Esophagus (tissue), 2 donors: Measurements from ENCODE around the gene BAX. TPM values are rescaled to one million over a fixed set of nuclear protein-coding genes. Genes with fewer than 3 reads are reported as not detected.

Experiments used
- H3K27ac ChIP-seq, 2 donors: one replicate each; pipeline ENCODE4 v1.5.1; 2013; ENCODE audit warnings: low read depth in 2 of 2, mild to moderate bottlenecking in 2 of 2, inconsistent platforms in 1 of 2, low read length in 1 of 2, moderate library complexity in 1 of 2
- H3K27me3 ChIP-seq, 2 donors: one replicate each; pipeline ENCODE4 v1.6.1; 2013; ENCODE audit warnings: low read length in 2 of 2, control low read depth in 1 of 2, mild to moderate bottlenecking in 1 of 2; ENCODE audit not compliant: insufficient read depth in 2 of 2, control insufficient read depth in 1 of 2
- H3K36me3 ChIP-seq, 2 donors: one replicate each; pipeline ENCODE4 v1.6.1; 2013; ENCODE audit warnings: low read length in 1 of 2; ENCODE audit not compliant: control insufficient read depth in 2 of 2, insufficient read depth in 2 of 2
- H3K4me1 ChIP-seq, 2 donors: one replicate each; pipeline ENCODE4 v1.6.1; 2013; ENCODE audit warnings: low read length in 1 of 2; ENCODE audit not compliant: control insufficient read depth in 2 of 2, insufficient read depth in 2 of 2
- H3K4me3 ChIP-seq, 2 donors: one replicate each; pipeline ENCODE4 v1.5.1; 2013; ENCODE audit warnings: low read length in 2 of 2, mild to moderate bottlenecking in 2 of 2, low read depth in 1 of 2, moderate library complexity in 1 of 2
- H3K9me3 ChIP-seq, 2 donors: one replicate each; pipeline ENCODE4 v1.6.1; 2013; ENCODE audit warnings: mild to moderate bottlenecking in 2 of 2, low read depth in 1 of 2, low read length in 1 of 2, moderate library complexity in 1 of 2; ENCODE audit not compliant: control insufficient read depth in 2 of 2, insufficient read depth in 1 of 2
- WGBS, 2 donors: extraction: QIAGEN DNeasy Blood & Tissue Kit; methylation state at CpG; one replicate each; pipeline ENCODE4 v1.1.7; 2013; 5-methylcytosine and 5-hydroxymethylcytosine counted together
- polyA plus RNA-seq, 2 donors: library from polyadenylated mRNA; stranded (reverse); fragments of 200-250 nt; gene quantifications; one replicate each; pipeline ENCODE4 v1.2.3, GENCODE V29; 2013
- donor health status: healthy with polysubstance abuse.
- donor health status: Bipolar disorder and iron deficiency.

The BAX gene
- polyA plus RNA-seq, 2 donors = 41.7 to 56.9 TPM

DNA sequence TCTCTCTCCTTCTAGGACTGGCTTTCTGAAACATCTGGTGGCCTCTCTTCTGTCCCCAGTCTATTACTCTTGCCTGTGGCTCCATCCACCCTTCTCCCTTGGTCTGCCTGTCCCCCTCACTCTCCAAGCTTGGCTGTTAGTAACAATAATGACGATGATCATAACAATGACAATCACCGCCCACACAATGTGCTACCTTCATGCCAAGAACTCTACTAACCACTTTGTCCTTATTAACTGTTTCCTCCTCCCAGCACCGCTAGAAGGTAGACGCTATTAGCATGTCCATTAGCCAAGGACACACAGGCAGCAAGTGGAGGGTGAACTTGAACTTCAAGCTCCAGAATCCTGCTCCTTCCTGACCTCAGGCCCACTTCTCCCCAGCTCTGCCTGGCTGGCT lies 35.7 kb downstream of the BAX start:
- no peaks in the 10 kb centered on the region for H3K27me3 ChIP-seq
- H3K4me3 ChIP-seq = no peak overlapping the region
- WGBS, 2 donors = 56 to 63% methylated on average over 4 of the region's 4 CpGs
- no peak overlapping the region for H3K27ac ChIP-seq
- H3K36me3 ChIP-seq = peaks cover 0 to 25% of the 10 kb centered on the region in 2 donors
- H3K9me3 ChIP-seq = no peaks in the 10 kb centered on the region
- H3K4me1 ChIP-seq = peaks cover 14 to 15% of the 10 kb centered on the region in 2 donors

GRCh38 chr19:48991011-48991609 lies 36.4 kb downstream of the BAX start:
- Histone ChIP-seq H3K36me3 (peaks cover 0 to 19% of the 10 kb centered on the region in 2 donors), H3K27ac (no peak overlapping the region), H3K9me3 (no peaks in the 10 kb centered on the region), H3K4me3 (peak overlapping the region in 1 of 2 donors; percentile 89), H3K27me3 (no peaks in the 10 kb centered on the region), H3K4me1 (peaks cover 14 to 15% of the 10 kb centered on the region in 2 donors)
- 80 to 83% methylated on average over 22 of the region's 22 CpGs for WGBS, 2 donors

DNA sequence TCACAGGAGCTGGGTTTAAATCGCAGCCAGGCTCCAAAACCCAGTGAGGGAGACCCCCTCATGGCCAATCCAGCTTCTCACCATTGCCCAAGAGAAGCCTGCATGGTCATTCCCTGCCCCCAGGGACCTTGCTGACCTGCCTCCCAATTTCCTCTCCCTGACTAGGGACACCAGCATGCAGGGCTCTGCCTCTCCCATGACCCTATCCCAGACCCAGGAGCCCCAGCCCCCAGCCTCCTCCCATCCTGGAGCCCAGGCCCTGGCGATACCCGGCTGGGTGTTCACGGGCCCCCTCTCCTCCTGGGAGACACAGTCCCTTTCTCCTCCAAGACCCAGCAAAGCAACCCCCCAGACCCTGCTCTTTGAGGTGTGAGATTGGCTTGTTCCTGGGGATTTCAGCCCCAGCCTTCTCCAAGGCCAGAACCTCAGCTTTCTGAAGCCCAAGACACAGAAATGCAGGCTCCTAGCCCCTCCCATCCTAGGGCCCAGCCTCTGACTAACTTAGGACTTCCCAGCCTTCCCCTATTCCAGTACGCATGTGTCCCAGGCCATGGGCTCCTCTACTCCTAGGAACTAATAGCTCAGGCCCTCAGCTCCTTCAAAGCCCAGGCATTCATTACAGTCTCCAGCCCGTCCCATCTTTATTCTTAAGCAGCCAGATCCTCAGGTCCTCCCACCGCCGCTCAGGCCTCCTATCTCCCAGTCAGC lies 37.4 kb downstream of the BAX start:
- 22 to 24% methylated on average over 8 of the region's 8 CpGs for WGBS, 2 donors
- no peaks in the 10 kb centered on the region for H3K27me3 ChIP-seq
- no peaks in the 10 kb centered on the region for H3K9me3 ChIP-seq
- peak overlapping the region; percentile 60 to 89 for H3K4me3 ChIP-seq
- H3K4me1 ChIP-seq = peaks cover 14 to 15% of the 10 kb centered on the region in 2 donors
- peaks cover 0 to 17% of the 10 kb centered on the region in 2 donors for H3K36me3 ChIP-seq
- peak overlapping the region; percentile 76 to 97 for H3K27ac ChIP-seq

DNA sequence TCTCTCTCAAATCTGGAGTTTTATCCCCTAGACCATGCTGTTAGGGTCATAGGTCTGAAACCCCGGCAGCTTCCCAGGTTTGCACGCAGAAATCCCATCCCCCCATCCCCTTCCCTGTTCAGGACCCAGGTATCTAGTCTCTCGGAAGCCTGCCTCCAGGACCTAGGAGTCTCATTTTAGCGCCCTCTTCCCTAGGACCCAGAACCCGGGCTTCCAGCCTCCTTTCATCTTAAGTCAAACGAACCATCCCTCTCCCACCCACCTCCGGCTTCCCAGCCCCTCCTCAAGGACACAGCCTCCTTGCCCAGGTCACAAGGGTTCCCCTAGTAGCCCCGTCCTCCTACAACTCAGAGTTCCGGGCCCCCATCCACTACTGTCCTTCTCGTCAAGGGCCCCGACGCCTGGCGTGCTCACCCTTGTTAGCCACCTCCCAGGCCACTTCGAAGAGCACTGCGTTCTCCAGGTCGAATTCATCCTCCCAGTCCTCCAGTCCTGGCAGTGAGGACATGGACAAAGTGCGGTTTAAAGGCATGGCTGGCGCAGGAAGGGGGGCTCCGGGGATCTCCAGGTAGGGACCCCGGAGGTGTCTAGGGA lies 38.0 kb downstream of the BAX start:
- Histone ChIP-seq H3K36me3 (peaks cover 0 to 14% of the 10 kb centered on the region in 2 donors), H3K4me1 (peaks cover 14 to 15% of the 10 kb centered on the region in 2 donors), H3K9me3 (no peaks in the 10 kb centered on the region), H3K27ac (peak overlapping the region; percentile 76 to 97), H3K4me3 (peak overlapping the region; percentile 60 to 89), H3K27me3 (no peaks in the 10 kb centered on the region)
- WGBS, 2 donors = 0% methylated on average over 20 of the region's 20 CpGs

- Histone ChIP-seq H3K36me3 (peaks cover 0 to 11% of the 10 kb centered on the region in 2 donors), H3K4me1 (peaks cover 14 to 15% of the 10 kb centered on the region in 2 donors), H3K27ac (peak within 1 kb of the TSS; percentile 94 to 98), H3K4me3 (peak within 1 kb of the TSS; percentile 62 to 89), H3K27me3 (no peaks in the 10 kb centered on the region), H3K9me3 (no peaks in the 10 kb centered on the region)
- WGBS, 2 donors = 0 to 1% methylated on average over 55 to 56 of the region's 56 CpGs
These were observed 38.7 kb downstream of the BAX start, which contains the start of the genes GYS1 and RUVBL2 for GRCh38 chr19:48993175-48994034. Gene GYS1, minus strand, starts transcription at chr19:48993309. Its CDS starts 197 bp downstream, at chr19:48993112. Gene RUVBL2, plus strand, starts transcription at chr19:48993887. Its CDS starts 25 bp downstream, at chr19:48993912.

- peaks cover 0 to 6% of the 10 kb centered on the region in 2 donors for H3K36me3 ChIP-seq
- peak overlapping the region; percentile 62 to 89 for H3K4me3 ChIP-seq
- H3K9me3 ChIP-seq = no peaks in the 10 kb centered on the region
- WGBS, 2 donors = 1 to 3% methylated on average over 13 of the region's 13 CpGs
- H3K4me1 ChIP-seq = peaks cover 14 to 15% of the 10 kb centered on the region in 2 donors
- H3K27ac ChIP-seq = peak overlapping the region; percentile 94 to 98
- no peaks in the 10 kb centered on the region for H3K27me3 ChIP-seq
These were observed 39.3 kb downstream of the BAX start for GRCh38 chr19:48994035-48994386.

DNA sequence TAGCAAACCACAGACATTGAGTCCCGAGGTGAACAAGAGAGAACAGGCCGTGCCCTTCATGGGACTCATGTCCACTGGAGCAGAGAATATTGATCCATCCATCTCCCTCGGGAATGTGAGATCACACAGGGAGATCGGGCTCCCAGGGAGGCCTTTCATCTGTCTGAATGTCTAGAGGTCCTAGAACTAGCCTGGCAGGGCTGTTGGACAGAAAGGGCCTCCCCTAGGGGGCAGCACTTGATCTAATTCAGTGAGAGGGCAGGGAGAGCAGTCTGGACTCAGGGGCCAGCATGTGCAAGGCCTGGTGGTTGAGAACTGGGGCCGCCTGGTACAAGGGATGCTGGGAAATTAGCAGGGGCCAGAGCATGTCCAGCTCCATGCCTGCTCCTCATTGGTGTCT lies 43.3 kb downstream of the BAX start:
- Histone ChIP-seq H3K4me1 (peaks cover 0 to 4% of the 10 kb centered on the region in 2 donors), H3K36me3 (peaks cover 0 to 2% of the 10 kb centered on the region in 2 donors), H3K27me3 (no peaks in the 10 kb centered on the region), H3K4me3 (no peak overlapping the region), H3K9me3 (no peaks in the 10 kb centered on the region), H3K27ac (no peak overlapping the region)
- 64 to 79% methylated on average over 5 of the region's 5 CpGs for WGBS, 2 donors

- no peak overlapping the region for H3K4me3 ChIP-seq
- no peak overlapping the region for H3K27ac ChIP-seq
- no peaks in the 10 kb centered on the region for H3K27me3 ChIP-seq
- peaks cover 0 to 8% of the 10 kb centered on the region in 2 donors for H3K36me3 ChIP-seq
- no peaks in the 10 kb centered on the region for H3K9me3 ChIP-seq
- 59 to 62% methylated on average over 16 of the region's 16 CpGs for WGBS, 2 donors
- peaks cover 0 to 4% of the 10 kb centered on the region in 2 donors for H3K4me1 ChIP-seq
These were observed 45.0 kb downstream of the BAX start for GRCh38 chr19:48999481-49000325.
